K562 (cell line): ENCODE results near the gene FMNL3.

ENCODE experiments used
- MAFK ChIP-seq: IDR thresholded peaks from 2 replicates; pipeline ENCODE4 v1.6.1; 2011; ENCODE audit warnings: low read length, improper control_type of control experiment
- MTF1 ChIP-seq: fragments of 250-450 bp; sonication (Bioruptor Pico); IDR thresholded peaks from 2 replicates; pipeline ENCODE4 v1.9.0; 2021; ENCODE audit warnings: moderate library complexity, mild to moderate bottlenecking, inconsistent platforms, borderline replicate concordance
- POLR2AphosphoS5 ChIP-seq: IDR thresholded peaks from 2 replicates; pipeline ENCODE4 v1.6.1; 2011; ENCODE audit warnings: mild to moderate bottlenecking, low read depth, low read length, moderate library complexity; ENCODE audit not compliant: control insufficient read depth, insufficient read depth
- TF ChIP-seq, protein P1 (sequence below): sonication (generic); formaldehyde crosslinking; IDR thresholded peaks from 2 replicates; pipeline ENCODE4 v1.4.0; 2020; ENCODE audit warnings: mild to moderate bottlenecking, missing genetic modification reagents

GRCh38 chr12:49609875-49610154 lies 97.4 kb downstream of the FMNL3 start:
- TF ChIP-seq MTF1 (CRISPR knock-in tag) (no peak), MAFK (no peak), POLR2AphosphoS5 (no peak)
- TF ChIP-seq, protein P1, sequence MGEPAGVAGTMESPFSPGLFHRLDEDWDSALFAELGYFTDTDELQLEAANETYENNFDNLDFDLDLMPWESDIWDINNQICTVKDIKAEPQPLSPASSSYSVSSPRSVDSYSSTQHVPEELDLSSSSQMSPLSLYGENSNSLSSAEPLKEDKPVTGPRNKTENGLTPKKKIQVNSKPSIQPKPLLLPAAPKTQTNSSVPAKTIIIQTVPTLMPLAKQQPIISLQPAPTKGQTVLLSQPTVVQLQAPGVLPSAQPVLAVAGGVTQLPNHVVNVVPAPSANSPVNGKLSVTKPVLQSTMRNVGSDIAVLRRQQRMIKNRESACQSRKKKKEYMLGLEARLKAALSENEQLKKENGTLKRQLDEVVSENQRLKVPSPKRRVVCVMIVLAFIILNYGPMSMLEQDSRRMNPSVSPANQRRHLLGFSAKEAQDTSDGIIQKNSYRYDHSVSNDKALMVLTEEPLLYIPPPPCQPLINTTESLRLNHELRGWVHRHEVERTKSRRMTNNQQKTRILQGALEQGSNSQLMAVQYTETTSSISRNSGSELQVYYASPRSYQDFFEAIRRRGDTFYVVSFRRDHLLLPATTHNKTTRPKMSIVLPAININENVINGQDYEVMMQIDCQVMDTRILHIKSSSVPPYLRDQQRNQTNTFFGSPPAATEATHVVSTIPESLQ (CRISPR knock-in tag) = no peak
